ENCODE results near the gene CPNE6. TPM values are rescaled to one million over a fixed set of nuclear protein-coding genes. Genes with fewer than 3 reads are reported as not detected.

CPNE6 gene
- total RNA-seq, 1 experiment from 2014 or later: not detected

DNA sequence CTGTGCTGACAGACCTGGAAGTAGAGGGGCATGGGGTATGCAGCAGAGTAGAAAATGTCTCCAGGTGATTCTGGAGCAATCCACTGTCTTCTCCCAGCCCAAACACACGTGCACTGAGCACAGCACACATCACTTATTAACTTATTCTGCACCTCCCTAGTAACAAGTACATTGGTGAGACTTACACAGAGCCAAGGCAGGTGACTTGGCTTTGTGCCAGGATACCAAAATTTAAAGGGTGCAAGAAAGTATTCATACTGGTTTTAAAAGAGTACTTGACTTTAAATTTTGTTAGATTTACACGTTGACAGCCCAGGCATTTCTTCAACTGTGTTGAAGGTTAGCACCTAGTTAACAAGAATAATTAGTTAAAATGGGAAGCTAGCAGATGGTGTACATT, 30.7 kb upstream of the CPNE6 start:
- H3K18ac ChIP-seq (ENCODE audit: insufficient read length, low read depth, low read length): no peak overlapping the region

More for the DNA sequence above, 30.7 kb upstream of the CPNE6 start:
- no peak overlapping the region for H3K4me3 Mint-ChIP-seq
- Histone ChIP-seq H3K9ac (ENCODE audit: extremely low read depth, insufficient read length, low read length) (no peak overlapping the region), H3K23ac (ENCODE audit: insufficient read length, low read depth, low read length) (no peak overlapping the region), H3K79me1 (ENCODE audit: insufficient read depth, low read depth, low read length, poor library complexity, severe bottlenecking) (no peaks in the 10 kb centered on the region), H4K5ac (ENCODE audit: insufficient read length, low read depth, low read length) (no peak overlapping the region), H2BK20ac (ENCODE audit: low read depth, low read length, poor library complexity, severe bottlenecking) (no peak overlapping the region), H2BK12ac (ENCODE audit: insufficient read length, low read depth, low read length) (no peak overlapping the region), H2BK120ac (ENCODE audit: low read depth, low read length, poor library complexity, severe bottlenecking) (no peak overlapping the region), H3K79me2 (ENCODE audit: insufficient read depth, low read length) (no peaks in the 10 kb centered on the region), H2AFZ (ENCODE audit: low read length) (no peak overlapping the region), H2BK15ac (ENCODE audit: low read depth, low read length) (no peak overlapping the region), H4K8ac (replicated peaks; ENCODE audit: insufficient read length, low read depth, low read length) (no peak overlapping the region), H3K27ac (ENCODE audit: insufficient read length, low read depth, low read length) (no peak overlapping the region), H3K14ac (ENCODE audit: insufficient read depth, low read length) (no peak overlapping the region), H3T11ph (ENCODE audit: low read length) (no peak overlapping the region), H3K4me2 (ENCODE audit: insufficient read depth, insufficient read length, low read length) (no peak overlapping the region), H4K20me1 (ENCODE audit: control insufficient read depth, insufficient read depth, insufficient read length) (no peaks in the 10 kb centered on the region), H2BK5ac (ENCODE audit: insufficient read length, low read length) (no peak overlapping the region), H4K91ac (ENCODE audit: insufficient read length, low read depth, low read length) (no peak overlapping the region), H3K23me2 (ENCODE audit: insufficient read length, low read depth, low read length, poor library complexity, severe bottlenecking) (peaks cover 5% of the 10 kb centered on the region), H3K9me3 (ENCODE audit: control insufficient read depth, low read depth, low read length) (no peaks in the 10 kb centered on the region), H3K27me3 (ENCODE audit: insufficient read depth, low read length) (no peaks in the 10 kb centered on the region), H3K56ac (ENCODE audit: insufficient read length, low read depth, low read length) (no peak overlapping the region), H3K4ac (ENCODE audit: low read depth, low read length) (no peak overlapping the region), H2AK5ac (ENCODE audit: insufficient read length, low read length) (no peak overlapping the region), H3K4me1 (ENCODE audit: insufficient read depth, low read length) (no peaks in the 10 kb centered on the region)
- TF ChIP-seq, protein P1, sequence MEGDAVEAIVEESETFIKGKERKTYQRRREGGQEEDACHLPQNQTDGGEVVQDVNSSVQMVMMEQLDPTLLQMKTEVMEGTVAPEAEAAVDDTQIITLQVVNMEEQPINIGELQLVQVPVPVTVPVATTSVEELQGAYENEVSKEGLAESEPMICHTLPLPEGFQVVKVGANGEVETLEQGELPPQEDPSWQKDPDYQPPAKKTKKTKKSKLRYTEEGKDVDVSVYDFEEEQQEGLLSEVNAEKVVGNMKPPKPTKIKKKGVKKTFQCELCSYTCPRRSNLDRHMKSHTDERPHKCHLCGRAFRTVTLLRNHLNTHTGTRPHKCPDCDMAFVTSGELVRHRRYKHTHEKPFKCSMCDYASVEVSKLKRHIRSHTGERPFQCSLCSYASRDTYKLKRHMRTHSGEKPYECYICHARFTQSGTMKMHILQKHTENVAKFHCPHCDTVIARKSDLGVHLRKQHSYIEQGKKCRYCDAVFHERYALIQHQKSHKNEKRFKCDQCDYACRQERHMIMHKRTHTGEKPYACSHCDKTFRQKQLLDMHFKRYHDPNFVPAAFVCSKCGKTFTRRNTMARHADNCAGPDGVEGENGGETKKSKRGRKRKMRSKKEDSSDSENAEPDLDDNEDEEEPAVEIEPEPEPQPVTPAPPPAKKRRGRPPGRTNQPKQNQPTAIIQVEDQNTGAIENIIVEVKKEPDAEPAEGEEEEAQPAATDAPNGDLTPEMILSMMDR (conservative IDR thresholded peaks at IDR 0.05): no peak
- DNase-seq: no peak
- H3K36me3 Mint-ChIP-seq (ENCODE audit: insufficient read depth in 1 of 3, low read depth in 3 of 3): 0 out of 7 replicates have a peak, but pooled peaks cover 0 to 2% (median 0%) of the 10 kb centered on the region in 3 experiments
- H3K4me1 Mint-ChIP-seq: peaks cover 11 to 12% of the 10 kb centered on the region in 2 experiments; a peak in 3 of 4 replicates
- no peaks in the 10 kb centered on the region; a peak in 3 of 5 replicates for H3K9me3 Mint-ChIP-seq
- peaks cover 15% of the 10 kb centered on the region for H3K27me3 Mint-ChIP-seq (ENCODE audit: low read depth)
- no peak overlapping the region; a peak in 1 of 7 replicates for H3K27ac Mint-ChIP-seq
- WGBS (ENCODE audit: extremely low coverage, insufficient read length, low lambda C conversion rate): no CpG with 5 or more reads among the region's 2 CpGs

Measured in H9 (cell line).